Epithelial cell of proximal tubule (primary cell): ENCODE results near the gene FANCC. TPM values are rescaled to one million over a fixed set of nuclear protein-coding genes. Genes with fewer than 3 reads are reported as not detected.
"Not testable (repeated sequence)": the region's sequence is repeated elsewhere in the genome, so short reads cannot be mapped to it uniquely, and the experiment has no call there.

Source experiments
- DNase-seq: peaks from one replicate; pipeline ENCODE4 v3.0.0-alpha.2; 2011; ENCODE audit warnings: low read depth
- H3K4me3 ChIP-seq: 2 replicates; pipeline ENCODE4 v1.5.1; 2011; ENCODE audit warnings: low read depth, mild to moderate bottlenecking, low read length
- total RNA-seq: library from RNA; depleted of rRNA; stranded (reverse); fragments of >200 nt; gene quantifications from 2 replicates; pipeline ENCODE4 v1.2.3, GENCODE V29; 2015
- TF ChIP-seq, protein P1 (sequence below): conservative IDR thresholded peaks from 2 replicates; pipeline ENCODE4 v1.5.1; 2012; ENCODE audit warnings: low read depth, mild to moderate bottlenecking, low read length

Gene FANCC
- total RNA-seq, 1 donor from 2014 or later: 9.4 TPM

DNA sequence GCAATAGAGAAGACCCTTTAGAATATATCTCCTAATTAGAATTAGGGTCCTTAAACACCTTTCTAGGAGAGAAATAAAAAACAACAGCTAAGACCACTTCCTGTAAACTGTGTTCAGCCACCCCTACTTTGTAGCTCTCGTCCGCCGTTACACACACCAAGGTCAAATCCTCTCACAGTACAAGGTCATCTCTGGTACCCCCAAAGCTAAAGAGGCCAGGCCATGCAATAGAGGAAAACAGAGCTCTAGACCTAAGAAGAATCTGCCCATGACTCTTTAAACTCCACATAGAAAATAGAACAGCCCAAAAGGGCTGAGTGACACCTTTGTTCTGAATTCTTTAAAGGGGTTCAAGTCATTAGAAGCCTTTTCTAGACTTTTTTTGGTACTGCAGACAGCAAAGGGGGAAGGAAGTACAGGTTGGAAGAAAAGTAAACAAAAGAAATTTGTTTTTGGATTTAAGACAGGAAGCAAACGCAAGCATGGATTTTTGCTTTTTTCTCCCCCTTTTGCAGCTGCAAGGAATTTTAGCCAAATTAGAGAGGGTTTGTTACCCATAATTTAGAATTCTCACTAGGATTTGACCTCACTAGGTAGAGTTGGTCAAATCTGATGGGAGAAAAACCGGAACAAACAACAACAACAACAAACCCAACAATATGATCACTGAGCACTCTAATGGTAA is 13.4 kb upstream of the FANCC start:
- DNase-seq: no peak
- H3K4me3 ChIP-seq: no peak overlapping the region
- TF ChIP-seq, protein P1, sequence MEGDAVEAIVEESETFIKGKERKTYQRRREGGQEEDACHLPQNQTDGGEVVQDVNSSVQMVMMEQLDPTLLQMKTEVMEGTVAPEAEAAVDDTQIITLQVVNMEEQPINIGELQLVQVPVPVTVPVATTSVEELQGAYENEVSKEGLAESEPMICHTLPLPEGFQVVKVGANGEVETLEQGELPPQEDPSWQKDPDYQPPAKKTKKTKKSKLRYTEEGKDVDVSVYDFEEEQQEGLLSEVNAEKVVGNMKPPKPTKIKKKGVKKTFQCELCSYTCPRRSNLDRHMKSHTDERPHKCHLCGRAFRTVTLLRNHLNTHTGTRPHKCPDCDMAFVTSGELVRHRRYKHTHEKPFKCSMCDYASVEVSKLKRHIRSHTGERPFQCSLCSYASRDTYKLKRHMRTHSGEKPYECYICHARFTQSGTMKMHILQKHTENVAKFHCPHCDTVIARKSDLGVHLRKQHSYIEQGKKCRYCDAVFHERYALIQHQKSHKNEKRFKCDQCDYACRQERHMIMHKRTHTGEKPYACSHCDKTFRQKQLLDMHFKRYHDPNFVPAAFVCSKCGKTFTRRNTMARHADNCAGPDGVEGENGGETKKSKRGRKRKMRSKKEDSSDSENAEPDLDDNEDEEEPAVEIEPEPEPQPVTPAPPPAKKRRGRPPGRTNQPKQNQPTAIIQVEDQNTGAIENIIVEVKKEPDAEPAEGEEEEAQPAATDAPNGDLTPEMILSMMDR: no peak

- DNase-seq, H3K4me3 ChIP-seq: not testable (repeated sequence)
These were observed 11.6 kb upstream of the FANCC start for GRCh38 chr9:95329061-95329460.

- no peak for DNase-seq
- TF ChIP-seq, protein P1: no peak
- H3K4me3 ChIP-seq: no peak overlapping the region
These were observed 9.8 kb upstream of the FANCC start for GRCh38 chr9:95327239-95327865.

DNA sequence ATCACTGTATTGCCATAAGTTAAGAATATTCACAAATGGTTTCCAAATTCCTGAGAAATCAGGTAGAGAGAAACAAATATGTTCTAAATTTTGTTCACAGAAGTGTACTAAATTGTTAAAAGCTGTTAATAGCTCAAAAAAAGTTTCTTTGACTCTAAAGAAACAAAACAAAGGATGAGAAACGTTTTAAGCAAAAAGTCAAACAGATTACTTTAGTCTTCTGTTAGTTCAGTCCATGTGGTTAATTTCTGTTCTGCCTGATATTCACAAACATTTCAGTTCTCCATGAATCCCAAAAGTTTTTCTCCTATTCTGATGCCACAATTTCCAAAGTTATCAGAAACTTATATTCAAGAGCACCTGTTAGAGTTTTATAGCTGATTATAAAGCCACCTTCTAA is 7.7 kb upstream of the FANCC start:
- DNase-seq: no peak
- H3K4me3 ChIP-seq: no peak overlapping the region
- TF ChIP-seq, protein P1: no peak

- DNase-seq: no peak
- peak overlapping the region; percentile 98 for H3K4me3 ChIP-seq
- TF ChIP-seq, protein P1: no peak
These were observed 343 bp upstream of the FANCC start for GRCh38 chr9:95317893-95318211.

GRCh38 chr9:95316794-95317118 is 753 bp downstream of the FANCC start:
- TF ChIP-seq, protein P1: no peak
- H3K4me3 ChIP-seq: peak overlapping the region; percentile 98
- DNase-seq: no peak

DNA sequence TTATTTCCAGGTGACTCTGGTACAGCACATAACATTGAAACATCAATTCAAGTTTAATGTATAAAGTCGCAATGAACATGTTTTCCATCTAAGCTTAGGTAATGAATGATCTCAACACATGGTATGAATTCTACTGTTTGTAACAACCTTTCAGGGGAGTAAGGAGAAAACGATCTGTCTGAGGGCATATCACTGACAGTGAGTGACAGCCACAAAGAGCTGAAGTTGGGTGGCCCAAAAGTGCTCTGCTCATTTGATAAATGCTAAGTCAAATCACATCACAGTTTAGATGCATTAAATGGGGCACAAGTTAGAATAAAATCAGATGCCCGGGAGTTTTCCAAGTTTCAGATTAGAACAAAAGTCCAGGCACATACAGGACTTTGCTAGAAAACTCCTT is 1.2 kb downstream of the FANCC start:
- H3K4me3 ChIP-seq: peak overlapping the region; percentile 98
- TF ChIP-seq, protein P1: no peak
- DNase-seq: no peak
